Calu3 (cell line): Measurements from ENCODE around the gene CHAF1A. TPM values are rescaled to one million over a fixed set of nuclear protein-coding genes. Genes with fewer than 3 reads are reported as not detected.

Experiments used
- BruUV-seq: library from RNA; stranded (reverse); fragments of 400-500 nt; replicated peaks from 2 replicates; lab custom pipeline; 2021; lab: Mats Ljungman, UMichigan
- CTCF ChIA-PET: fragments of 300-600 bp; sonication (Branson Sonifier 250); formaldehyde crosslinking; loops from one replicate; lab custom pipeline; 2022; ENCODE audit warnings: antibody characterized with exemption; lab: Charles Lee
- DNase-seq: peaks from one replicate; pipeline ENCODE4 v3.0.0; 2022
- H3K27ac Mint-ChIP-seq: one replicate; pipeline ENCODE4 v1.8.0; 2022; ENCODE audit warnings: mixed read lengths; ENCODE audit not compliant: unreplicated experiment
- H3K27me3 Mint-ChIP-seq: one replicate; pipeline ENCODE4 v1.8.0; 2022; ENCODE audit warnings: mixed read lengths; ENCODE audit not compliant: unreplicated experiment
- H3K36me3 Mint-ChIP-seq: one replicate; pipeline ENCODE4 v1.8.0; 2022; ENCODE audit warnings: mild to moderate bottlenecking, moderate library complexity, mixed read lengths; ENCODE audit not compliant: insufficient read depth, unreplicated experiment
- H3K4me1 Mint-ChIP-seq: one replicate; pipeline ENCODE4 v1.8.0; 2022; ENCODE audit warnings: mild to moderate bottlenecking, low read depth, mixed read lengths; ENCODE audit not compliant: unreplicated experiment
- H3K4me3 Mint-ChIP-seq: one replicate; pipeline ENCODE4 v1.8.0; 2022; ENCODE audit warnings: mild to moderate bottlenecking, low read depth, moderate library complexity, mixed read lengths; ENCODE audit not compliant: unreplicated experiment
- H3K9me3 Mint-ChIP-seq: one replicate; pipeline ENCODE4 v1.8.0; 2022; ENCODE audit warnings: low read depth, mixed read lengths; ENCODE audit not compliant: unreplicated experiment
- intact Hi-C: fragments of 100-400 bp; cut with micrococcal nuclease; formaldehyde crosslinking; loops from one replicate; pipeline ENCODE4 v1.10.0; 2022; ENCODE audit not compliant: unreplicated experiment
- total RNA-seq: library from RNA; stranded (reverse); gene quantifications from 2 replicates; pipeline ENCODE4 v1.2.3, GENCODE V29; 2022
- TF ChIP-seq, protein P1 (sequence below): fragments of 200-600 bp; IDR thresholded peaks from one replicate; pipeline ENCODE4 v1.8.0; 2022; ENCODE audit warnings: antibody characterized with exemption; ENCODE audit not compliant: unreplicated experiment

The CHAF1A gene
- total RNA-seq, 1 experiment from 2014 or later: 43.3 TPM

DNA sequence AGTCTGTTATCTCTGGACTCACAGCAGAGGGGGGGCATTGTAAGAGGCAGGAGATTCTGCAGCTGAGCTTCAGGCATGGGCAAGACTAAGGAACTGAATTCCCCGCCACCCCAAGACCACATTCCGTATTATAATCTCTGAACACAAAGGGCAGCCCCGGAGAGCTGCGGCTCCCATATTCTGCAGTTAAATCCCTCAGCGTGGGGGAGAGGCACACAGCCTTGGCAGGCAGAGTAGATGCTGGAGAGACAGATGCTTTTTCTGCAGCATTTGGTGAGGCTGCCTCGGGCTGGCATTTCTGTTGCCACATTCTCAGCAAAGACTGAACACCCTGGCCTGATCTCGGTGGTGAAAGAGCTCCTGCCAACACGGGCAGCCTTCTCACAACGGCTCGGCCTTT, 12.9 kb downstream of the CHAF1A start:
- DNase-seq: no peak
- TF ChIP-seq, protein P1, sequence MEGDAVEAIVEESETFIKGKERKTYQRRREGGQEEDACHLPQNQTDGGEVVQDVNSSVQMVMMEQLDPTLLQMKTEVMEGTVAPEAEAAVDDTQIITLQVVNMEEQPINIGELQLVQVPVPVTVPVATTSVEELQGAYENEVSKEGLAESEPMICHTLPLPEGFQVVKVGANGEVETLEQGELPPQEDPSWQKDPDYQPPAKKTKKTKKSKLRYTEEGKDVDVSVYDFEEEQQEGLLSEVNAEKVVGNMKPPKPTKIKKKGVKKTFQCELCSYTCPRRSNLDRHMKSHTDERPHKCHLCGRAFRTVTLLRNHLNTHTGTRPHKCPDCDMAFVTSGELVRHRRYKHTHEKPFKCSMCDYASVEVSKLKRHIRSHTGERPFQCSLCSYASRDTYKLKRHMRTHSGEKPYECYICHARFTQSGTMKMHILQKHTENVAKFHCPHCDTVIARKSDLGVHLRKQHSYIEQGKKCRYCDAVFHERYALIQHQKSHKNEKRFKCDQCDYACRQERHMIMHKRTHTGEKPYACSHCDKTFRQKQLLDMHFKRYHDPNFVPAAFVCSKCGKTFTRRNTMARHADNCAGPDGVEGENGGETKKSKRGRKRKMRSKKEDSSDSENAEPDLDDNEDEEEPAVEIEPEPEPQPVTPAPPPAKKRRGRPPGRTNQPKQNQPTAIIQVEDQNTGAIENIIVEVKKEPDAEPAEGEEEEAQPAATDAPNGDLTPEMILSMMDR: no peak
- Mint-ChIP-seq H3K4me3 (no peak overlapping the region), H3K36me3 (peaks cover 13% of the 10 kb centered on the region), H3K9me3 (no peaks in the 10 kb centered on the region), H3K27me3 (no peaks in the 10 kb centered on the region), H3K27ac (no peak overlapping the region), H3K4me1 (no peaks in the 10 kb centered on the region)
- CTCF ChIA-PET: no interaction called here
- no TSS peak for BruUV-seq
- intact Hi-C loops: no loop called here

DNA sequence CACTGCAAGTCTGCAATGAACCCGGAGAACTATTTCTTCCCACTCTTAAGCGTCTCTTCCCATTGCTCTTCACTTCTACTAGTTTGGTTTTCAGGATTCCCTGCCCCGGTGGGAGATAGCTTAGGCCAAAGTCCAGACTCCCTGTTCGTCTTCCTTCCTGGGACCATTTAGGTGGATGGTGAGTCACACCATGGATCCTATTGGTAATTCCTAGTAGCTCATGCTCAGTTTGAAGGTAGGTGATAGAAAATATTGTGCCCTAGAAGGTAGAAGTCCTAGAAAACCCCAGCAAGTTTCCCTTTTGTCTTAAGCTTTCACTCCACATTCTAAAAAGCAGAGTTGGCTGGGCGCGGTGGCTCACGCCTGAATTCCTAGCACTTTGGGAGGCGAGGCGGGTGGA, 13.8 kb downstream of the CHAF1A start:
- Mint-ChIP-seq H3K4me1 (no peaks in the 10 kb centered on the region), H3K27me3 (no peaks in the 10 kb centered on the region), H3K36me3 (peaks cover 13% of the 10 kb centered on the region), H3K9me3 (no peaks in the 10 kb centered on the region), H3K4me3 (no peak overlapping the region), H3K27ac (no peak overlapping the region)
- CTCF ChIA-PET: no interaction called here
- TF ChIP-seq, protein P1: no peak
- BruUV-seq: no TSS peak
- DNase-seq: no peak
- intact Hi-C loops: no loop called here

DNA sequence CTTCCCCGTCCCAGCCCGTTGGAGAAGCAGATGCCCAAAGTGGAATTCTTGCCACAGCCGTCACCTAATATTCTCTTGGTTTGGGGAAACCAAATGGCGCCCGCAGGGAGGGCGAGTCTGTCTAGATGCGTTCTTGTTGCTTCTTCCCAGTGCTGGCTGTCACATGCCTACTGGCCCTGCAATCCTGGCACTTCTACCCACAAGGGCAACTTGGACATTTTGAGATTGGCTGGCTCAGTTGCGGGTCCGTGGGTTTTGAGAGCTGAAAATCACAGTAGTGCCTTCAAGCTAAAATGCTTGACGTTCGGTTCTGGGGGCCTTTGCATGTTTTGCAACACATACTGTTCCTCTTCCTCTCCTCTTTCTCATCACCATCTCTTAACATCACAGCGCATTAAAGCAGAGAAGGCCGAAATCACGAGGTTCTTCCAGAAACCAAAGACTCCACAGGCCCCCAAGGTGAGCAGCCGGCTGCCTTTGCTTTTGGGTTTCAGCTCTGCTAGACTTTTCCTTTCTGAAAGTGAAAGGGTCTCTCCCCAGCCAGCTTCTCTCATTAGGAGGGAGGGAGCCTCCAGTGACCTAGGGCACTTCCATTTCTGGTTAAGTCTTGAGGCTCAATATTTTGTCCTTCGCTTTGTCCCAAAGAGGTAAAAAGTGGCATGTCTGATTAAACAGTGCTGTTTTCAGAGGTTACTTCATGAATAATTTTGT, 21.1 kb downstream of the CHAF1A start:
- H3K27ac Mint-ChIP-seq: no peak overlapping the region
- H3K9me3 Mint-ChIP-seq: no peaks in the 10 kb centered on the region
- CTCF ChIA-PET: no interaction called here
- H3K4me1 Mint-ChIP-seq: no peaks in the 10 kb centered on the region
- TF ChIP-seq, protein P1: no peak
- H3K4me3 Mint-ChIP-seq: no peak overlapping the region
- intact Hi-C loops: no loop called here
- no TSS peak for BruUV-seq
- DNase-seq: no peak
- H3K27me3 Mint-ChIP-seq: no peaks in the 10 kb centered on the region
- H3K36me3 Mint-ChIP-seq: peaks cover 11% of the 10 kb centered on the region

DNA sequence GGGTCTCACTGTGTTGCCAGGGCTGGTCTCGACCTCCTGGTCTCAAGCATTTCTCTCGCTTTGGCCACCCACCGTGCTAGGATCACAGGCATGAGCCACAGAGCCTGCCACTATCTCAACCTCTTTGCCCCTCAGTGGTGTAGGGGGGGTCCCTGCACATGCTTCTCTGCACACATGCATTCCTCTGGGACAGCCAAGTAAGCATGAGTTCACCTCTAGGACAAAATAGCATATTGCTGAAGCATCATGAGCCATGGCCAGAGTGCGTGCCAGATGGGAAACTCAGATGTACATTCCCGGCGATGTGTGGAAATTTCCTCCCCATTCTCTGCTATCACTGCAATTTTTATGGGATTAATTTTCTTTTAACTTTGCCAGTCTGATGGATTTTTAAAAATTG, 23.1 kb downstream of the CHAF1A start:
- H3K27me3 Mint-ChIP-seq: no peaks in the 10 kb centered on the region
- DNase-seq: no peak
- peaks cover 28% of the 10 kb centered on the region for H3K36me3 Mint-ChIP-seq
- H3K4me1 Mint-ChIP-seq: no peaks in the 10 kb centered on the region
- intact Hi-C loops: no loop called here
- no peaks in the 10 kb centered on the region for H3K9me3 Mint-ChIP-seq
- CTCF ChIA-PET: no interaction called here
- H3K4me3 Mint-ChIP-seq: no peak overlapping the region
- no TSS peak for BruUV-seq
- no peak overlapping the region for H3K27ac Mint-ChIP-seq
- TF ChIP-seq, protein P1: no peak
